AG09319 (cell line): ENCODE measurements around the gene TMEM125.

ENCODE experiments used
- DNase-seq: peaks from one replicate; pipeline ENCODE4 v3.0.0-alpha.2; 2010; ENCODE audit warnings: low read depth; ENCODE audit errors: extremely low read depth
- TF ChIP-seq, protein P1 (sequence below): IDR thresholded peaks from 2 replicates; pipeline ENCODE4 v1.5.1; 2011; ENCODE audit warnings: low read depth, mild to moderate bottlenecking, inconsistent platforms, low read length, moderate library complexity

TMEM125 gene

DNA sequence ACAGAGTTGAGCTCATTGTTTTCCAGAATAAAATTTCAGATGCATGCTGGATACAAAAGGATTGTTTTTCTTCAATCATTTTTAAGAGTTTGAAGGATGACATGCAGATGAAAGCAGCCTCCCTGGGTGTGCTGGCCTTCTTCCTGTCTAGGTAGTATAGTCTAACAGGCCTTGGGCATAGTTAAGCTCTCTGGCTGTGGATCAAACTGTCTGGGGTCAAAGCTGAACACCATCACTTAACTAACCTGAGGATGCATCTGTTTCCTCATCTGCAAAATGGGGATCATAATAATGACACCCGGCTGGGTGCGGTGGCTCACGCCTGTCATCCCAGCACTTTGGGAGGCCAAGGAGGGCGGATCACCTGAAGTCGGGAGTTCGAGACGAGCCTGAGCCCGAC is 25.0 kb downstream of the TMEM125 start:
- TF ChIP-seq, protein P1, sequence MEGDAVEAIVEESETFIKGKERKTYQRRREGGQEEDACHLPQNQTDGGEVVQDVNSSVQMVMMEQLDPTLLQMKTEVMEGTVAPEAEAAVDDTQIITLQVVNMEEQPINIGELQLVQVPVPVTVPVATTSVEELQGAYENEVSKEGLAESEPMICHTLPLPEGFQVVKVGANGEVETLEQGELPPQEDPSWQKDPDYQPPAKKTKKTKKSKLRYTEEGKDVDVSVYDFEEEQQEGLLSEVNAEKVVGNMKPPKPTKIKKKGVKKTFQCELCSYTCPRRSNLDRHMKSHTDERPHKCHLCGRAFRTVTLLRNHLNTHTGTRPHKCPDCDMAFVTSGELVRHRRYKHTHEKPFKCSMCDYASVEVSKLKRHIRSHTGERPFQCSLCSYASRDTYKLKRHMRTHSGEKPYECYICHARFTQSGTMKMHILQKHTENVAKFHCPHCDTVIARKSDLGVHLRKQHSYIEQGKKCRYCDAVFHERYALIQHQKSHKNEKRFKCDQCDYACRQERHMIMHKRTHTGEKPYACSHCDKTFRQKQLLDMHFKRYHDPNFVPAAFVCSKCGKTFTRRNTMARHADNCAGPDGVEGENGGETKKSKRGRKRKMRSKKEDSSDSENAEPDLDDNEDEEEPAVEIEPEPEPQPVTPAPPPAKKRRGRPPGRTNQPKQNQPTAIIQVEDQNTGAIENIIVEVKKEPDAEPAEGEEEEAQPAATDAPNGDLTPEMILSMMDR, result no peak
- DNase-seq, result no peak

DNA sequence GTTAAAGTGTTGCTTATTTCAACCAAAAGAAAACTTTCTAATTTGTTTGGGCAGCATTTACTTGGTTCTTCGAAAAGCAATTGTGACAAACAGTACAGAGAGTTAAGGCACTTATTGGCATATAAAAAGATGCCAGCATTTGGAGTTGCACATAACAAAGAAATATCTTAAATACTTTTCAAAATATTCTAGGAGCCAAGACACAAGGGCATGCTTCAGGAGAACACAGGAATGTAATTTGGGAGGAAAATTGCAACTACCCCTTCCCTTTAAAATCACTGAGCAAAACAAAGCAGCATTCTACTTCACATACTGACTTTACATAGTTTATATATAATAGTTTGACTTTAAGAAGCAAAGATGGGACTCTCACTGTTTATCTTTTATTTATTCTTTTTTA is 26.4 kb downstream of the TMEM125 start:
- TF ChIP-seq, protein P1, result no peak
- no peak for DNase-seq

DNA sequence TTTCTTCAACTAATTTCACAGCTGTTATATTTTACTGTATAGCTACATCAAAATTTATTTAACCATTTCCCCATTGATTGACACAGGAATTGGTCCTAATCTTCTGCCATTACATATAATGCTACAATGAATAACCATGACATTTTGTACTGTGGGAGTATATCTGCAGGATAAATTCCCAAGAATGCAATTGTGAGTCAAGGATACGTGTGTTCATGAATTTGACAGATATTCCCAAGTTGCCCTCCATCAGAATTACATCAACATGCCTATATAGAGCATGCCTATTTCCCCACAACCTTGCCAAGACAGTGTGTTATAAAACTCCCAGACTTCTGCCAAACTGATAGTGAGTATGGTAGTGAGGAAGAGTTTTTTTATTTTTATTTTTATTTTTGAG is 28.3 kb downstream of the TMEM125 start:
- no peak for DNase-seq
- TF ChIP-seq, protein P1, result no peak

DNA sequence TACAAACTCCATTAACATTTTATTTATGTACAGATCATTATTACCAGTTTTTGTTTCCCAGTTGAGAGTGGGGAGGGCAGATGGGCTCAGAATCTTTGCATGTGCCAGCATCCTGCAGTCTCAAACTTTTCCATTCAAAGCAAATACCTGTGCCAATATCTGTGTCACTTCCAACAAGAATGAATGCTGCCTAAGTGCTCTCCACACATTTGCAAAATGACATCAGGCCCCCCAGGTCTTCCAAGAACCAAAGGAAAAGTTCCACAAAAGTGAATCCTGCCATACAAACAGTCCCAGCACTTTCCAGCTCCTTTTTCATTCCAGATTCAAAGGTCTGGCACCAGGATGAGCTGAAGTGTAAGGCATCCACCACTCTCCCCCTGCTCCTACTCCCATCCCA is 29.3 kb downstream of the TMEM125 start:
- DNase-seq, result no peak
- TF ChIP-seq, protein P1, result no peak

DNA sequence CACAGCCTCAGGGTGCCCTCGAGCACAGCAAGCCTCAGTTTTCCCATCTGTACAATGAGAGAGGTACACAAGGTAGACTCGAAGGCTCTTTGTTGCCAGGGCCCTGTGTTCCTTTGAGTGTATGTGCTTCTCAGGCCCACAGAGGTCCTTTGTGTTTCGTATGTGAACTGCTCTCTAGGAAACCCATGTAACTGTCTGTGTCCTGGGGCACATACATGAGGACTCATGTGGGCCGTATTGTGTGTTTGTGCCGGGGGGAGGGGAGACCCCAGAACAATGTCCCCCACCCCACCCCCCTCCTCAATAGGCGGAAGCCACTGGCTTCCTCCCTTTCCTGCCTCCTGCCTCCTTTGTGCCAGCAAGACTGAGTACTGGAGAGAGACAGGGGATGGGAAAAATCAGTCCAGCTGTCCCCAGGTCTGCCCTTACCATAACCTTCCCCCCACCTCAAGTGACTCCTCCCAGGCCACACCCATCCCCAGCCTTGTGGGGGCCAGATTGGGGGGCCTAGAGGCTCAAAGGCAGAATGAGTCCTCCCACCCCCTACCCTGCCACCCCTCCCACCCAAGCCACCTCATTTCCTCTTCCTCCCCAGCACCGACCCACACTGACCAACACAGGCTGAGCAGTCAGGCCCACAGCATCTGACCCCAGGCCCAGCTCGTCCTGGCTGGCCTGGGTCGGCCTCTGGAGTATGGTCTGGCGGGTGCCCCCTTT is 30.8 kb downstream of the TMEM125 start, which contains the start of gene TIE1:
Gene TIE1 (plus strand): TSS at position 605 of the 717 bp plus-strand sequence. CDS start 90 bp downstream, at position 695.
- no peak for DNase-seq
- TF ChIP-seq, protein P1, result no peak

DNA sequence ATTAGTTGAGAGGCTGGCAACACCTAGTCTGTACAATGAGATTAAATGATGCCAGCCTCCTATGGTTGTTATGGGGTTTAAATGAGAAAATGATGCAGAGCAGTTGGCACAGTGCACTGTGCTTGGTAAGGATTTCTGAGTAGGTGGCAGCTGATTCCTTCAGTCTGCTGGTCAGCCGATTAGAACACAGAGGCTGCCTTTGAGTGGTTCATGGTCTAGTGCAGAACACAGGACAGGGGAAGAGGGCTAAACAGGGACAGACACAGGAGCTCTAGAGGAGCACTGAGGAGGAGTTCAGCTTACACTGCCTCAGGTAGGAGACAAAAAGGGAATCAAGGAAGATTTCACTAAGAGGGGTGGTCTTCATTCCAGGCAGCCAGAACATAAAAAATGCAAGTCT is 32.4 kb downstream of the TMEM125 start:
- TF ChIP-seq, protein P1, result no peak
- no peak for DNase-seq

DNA sequence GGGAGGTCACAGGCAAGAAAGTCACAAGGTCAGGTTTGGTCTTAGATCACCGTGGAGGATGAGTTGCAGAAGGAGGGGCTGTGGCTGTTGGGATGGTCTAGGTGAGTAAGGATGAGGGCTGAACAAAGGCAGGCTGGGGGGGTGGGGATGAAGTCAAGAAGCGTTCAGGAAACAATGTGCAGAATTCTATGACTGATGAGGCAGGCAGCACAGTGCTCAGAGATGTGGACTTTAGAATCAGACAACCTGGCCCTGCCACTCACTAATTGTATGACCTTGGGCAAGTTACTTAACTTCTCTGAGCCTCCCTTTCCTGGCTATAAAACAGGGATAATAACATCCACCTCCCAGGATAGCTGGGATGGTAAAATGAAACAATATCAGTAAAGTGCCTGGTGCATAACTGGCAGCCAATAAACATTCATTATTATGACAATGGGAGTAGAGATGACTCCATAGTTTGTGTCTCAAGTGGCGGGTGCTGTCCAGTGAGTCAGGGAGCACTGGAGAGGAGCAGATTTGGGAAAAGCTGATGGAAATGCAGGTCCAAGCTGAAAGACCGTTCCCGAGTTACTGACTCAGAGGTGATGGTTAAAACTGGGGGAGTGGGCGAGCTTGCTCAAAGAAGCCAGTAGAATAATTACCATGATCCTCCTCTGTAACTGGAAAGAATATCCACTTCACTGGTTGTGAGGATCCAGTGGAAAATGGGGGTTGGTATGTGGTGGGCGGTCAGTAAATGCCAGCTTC is 33.1 kb downstream of the TMEM125 start:
- DNase-seq, result no peak
- TF ChIP-seq, protein P1, result no peak
